Measurements from ENCODE around the gene IRS1.
A peak's percentile ranks its signal among the peaks of the same experiment; 100 is the strongest.

IRS1 gene

GRCh38 chr2:226754821-226755604, 44.6 kb downstream of the IRS1 start:
- TF ChIP-seq CTCF (conservative IDR thresholded peaks at IDR 0.05; ENCODE audit: low read length) = no peak
- H3K4me3 ChIP-seq (ENCODE audit: low read length) = no peak overlapping the region
- DNase-seq (ENCODE audit: low read depth) = peak; percentile 60

- no peak overlapping the region for H3K4me3 ChIP-seq (ENCODE audit: low read length)
- DNase-seq (ENCODE audit: low read depth) = no peak
- no peak for TF ChIP-seq CTCF (conservative IDR thresholded peaks at IDR 0.05; ENCODE audit: low read length)
Observed at GRCh38 chr2:226752887-226753286, 46.7 kb downstream of the IRS1 start.

- DNase-seq (ENCODE audit: low read depth) = no peak
- H3K4me3 ChIP-seq (ENCODE audit: low read length) = no peak overlapping the region
- no peak for TF ChIP-seq CTCF (conservative IDR thresholded peaks at IDR 0.05; ENCODE audit: low read length)
Observed at GRCh38 chr2:226747288-226747687, 52.3 kb downstream of the IRS1 start.

GRCh38 chr2:226746196-226746800, 53.3 kb downstream of the IRS1 start:
- no peak overlapping the region for H3K4me3 ChIP-seq (ENCODE audit: low read length)
- no peak for TF ChIP-seq CTCF (conservative IDR thresholded peaks at IDR 0.05; ENCODE audit: low read length)
- DNase-seq (ENCODE audit: low read depth) = peak; percentile 35

- H3K4me3 ChIP-seq (ENCODE audit: low read length) = no peak overlapping the region
- no peak for TF ChIP-seq CTCF (conservative IDR thresholded peaks at IDR 0.05; ENCODE audit: low read length)
- DNase-seq (ENCODE audit: low read depth) = peak; percentile 47
Observed at GRCh38 chr2:226743915-226744314, 55.7 kb downstream of the IRS1 start.

- peak; percentile 31 for DNase-seq (ENCODE audit: low read depth)
- no peak overlapping the region for H3K4me3 ChIP-seq (ENCODE audit: low read length)
- TF ChIP-seq CTCF (conservative IDR thresholded peaks at IDR 0.05; ENCODE audit: low read length) = no peak
Observed at GRCh38 chr2:226742347-226742746, 57.3 kb downstream of the IRS1 start.
